Lower leg skin (tissue), 4 donors: ENCODE measurements around the gene CHMP4A. TPM values are rescaled to one million over a fixed set of nuclear protein-coding genes. Genes with fewer than 3 reads are reported as not detected.

ENCODE experiments used
- DNase-seq, 2 donors: peaks; one replicate each; pipeline ENCODE4 v3.0.0-alpha.2; 2019; ENCODE audit warnings: low spot score in 2 of 2
- H3K4me3 ChIP-seq: fragments of 200-600 bp; sonication (generic); 2 replicates; pipeline ENCODE4 v1.5.1; 2017; ENCODE audit warnings: mild to moderate bottlenecking, low read depth; ENCODE audit not compliant: poor library complexity, severe bottlenecking
- CTCF ChIP-seq, 3 donors: fragments of 450-650 bp; IDR thresholded peaks; one replicate each; pipeline ENCODE4 v1.5.1; 2016; ENCODE audit warnings: antibody characterized with exemption in 3 of 3, mild to moderate bottlenecking in 3 of 3, moderate library complexity in 2 of 3
- POLR2A ChIP-seq, 2 donors: fragments of 450-650 bp; IDR thresholded peaks; one replicate each; pipeline ENCODE4 v1.6.1; 2016 to 2017; ENCODE audit warnings: antibody characterized with exemption in 2 of 2, mild to moderate bottlenecking in 1 of 2, moderate library complexity in 1 of 2
- WGBS, 2 donors: methylation state at CpG; one replicate each; pipeline ENCODE4 v1.1.5; 2018; 5-methylcytosine and 5-hydroxymethylcytosine counted together
- intact Hi-C: fragments of 100-400 bp; cut with DNase I; formaldehyde crosslinking; loops from one replicate; pipeline ENCODE4 v1.15.0; 2023; ENCODE audit warnings: low total_unique reads
- total RNA-seq, 4 donors: library from RNA; depleted of rRNA; stranded (reverse); fragments of >200 nt; gene quantifications; one replicate each; pipeline ENCODE4 v1.1.0, GENCODE V29; 2016

Gene CHMP4A
- total RNA-seq, 4 donors from 2014 or later: 50.3 to 99.6 (median 68.1) TPM

- no peak for DNase-seq
- TF ChIP-seq CTCF (IDR thresholded peaks at IDR 0.05) (no peak), POLR2A (IDR thresholded peaks at IDR 0.05) (no peak)
- H3K4me3 ChIP-seq: no peak overlapping the region
- intact Hi-C loops: no loop called here
- 93 to 98% methylated on average over 2 of the region's 2 CpGs for WGBS, 2 donors
Observed at GRCh38 chr14:24197056-24197450, 16.2 kb downstream of the CHMP4A start.

- no peak for TF ChIP-seq CTCF (IDR thresholded peaks at IDR 0.05)
- TF ChIP-seq POLR2A (IDR thresholded peaks at IDR 0.05): no peak
- DNase-seq: no peak
- intact Hi-C loops: no loop called here
- 33 to 35% methylated on average over 32 to 33 of the region's 33 CpGs for WGBS, 2 donors
- peak overlapping the region; percentile 82 for H3K4me3 ChIP-seq
Observed at GRCh38 chr14:24196071-24197055, 16.9 kb downstream of the CHMP4A start.

GRCh38 chr14:24195186-24196070 lies 17.9 kb downstream of the CHMP4A start, which contains the start of gene TM9SF1:
Gene TM9SF1 (minus strand): TSS chr14:24195441. CDS start chr14:24195019, 422 bp downstream.
- no peak for TF ChIP-seq CTCF (IDR thresholded peaks at IDR 0.05)
- no peak for TF ChIP-seq POLR2A (IDR thresholded peaks at IDR 0.05)
- 1% methylated on average over 52 of the region's 89 CpGs for WGBS, 2 donors
- intact Hi-C loops: no loop called here
- DNase-seq: peak; percentile 81 to 97
- H3K4me3 ChIP-seq: peak within 1 kb of the TSS; percentile 82

GRCh38 chr14:24194873-24195185 lies 18.5 kb downstream of the CHMP4A start:
- TF ChIP-seq CTCF (IDR thresholded peaks at IDR 0.05) (no peak), POLR2A (IDR thresholded peaks at IDR 0.05) (no peak)
- intact Hi-C loops: no loop called here
- peak overlapping the region; percentile 82 for H3K4me3 ChIP-seq
- WGBS, 2 donors: 39 to 47% methylated on average over 8 of the region's 8 CpGs
- DNase-seq: no peak

GRCh38 chr14:24194186-24194872 lies 19.0 kb downstream of the CHMP4A start:
- TF ChIP-seq CTCF (IDR thresholded peaks at IDR 0.05): no peak
- no peak for TF ChIP-seq POLR2A (IDR thresholded peaks at IDR 0.05)
- intact Hi-C loops: no loop called here
- no peak overlapping the region for H3K4me3 ChIP-seq
- no peak for DNase-seq
- WGBS, 2 donors: 68 to 82% methylated on average over 7 of the region's 7 CpGs
